ENCODE measurements around the gene CNGA3.

CNGA3 gene

GRCh38 chr2:98445177-98445682, 99.0 kb downstream of the CNGA3 start:
- peak; percentile 85 for DNase-seq

DNA sequence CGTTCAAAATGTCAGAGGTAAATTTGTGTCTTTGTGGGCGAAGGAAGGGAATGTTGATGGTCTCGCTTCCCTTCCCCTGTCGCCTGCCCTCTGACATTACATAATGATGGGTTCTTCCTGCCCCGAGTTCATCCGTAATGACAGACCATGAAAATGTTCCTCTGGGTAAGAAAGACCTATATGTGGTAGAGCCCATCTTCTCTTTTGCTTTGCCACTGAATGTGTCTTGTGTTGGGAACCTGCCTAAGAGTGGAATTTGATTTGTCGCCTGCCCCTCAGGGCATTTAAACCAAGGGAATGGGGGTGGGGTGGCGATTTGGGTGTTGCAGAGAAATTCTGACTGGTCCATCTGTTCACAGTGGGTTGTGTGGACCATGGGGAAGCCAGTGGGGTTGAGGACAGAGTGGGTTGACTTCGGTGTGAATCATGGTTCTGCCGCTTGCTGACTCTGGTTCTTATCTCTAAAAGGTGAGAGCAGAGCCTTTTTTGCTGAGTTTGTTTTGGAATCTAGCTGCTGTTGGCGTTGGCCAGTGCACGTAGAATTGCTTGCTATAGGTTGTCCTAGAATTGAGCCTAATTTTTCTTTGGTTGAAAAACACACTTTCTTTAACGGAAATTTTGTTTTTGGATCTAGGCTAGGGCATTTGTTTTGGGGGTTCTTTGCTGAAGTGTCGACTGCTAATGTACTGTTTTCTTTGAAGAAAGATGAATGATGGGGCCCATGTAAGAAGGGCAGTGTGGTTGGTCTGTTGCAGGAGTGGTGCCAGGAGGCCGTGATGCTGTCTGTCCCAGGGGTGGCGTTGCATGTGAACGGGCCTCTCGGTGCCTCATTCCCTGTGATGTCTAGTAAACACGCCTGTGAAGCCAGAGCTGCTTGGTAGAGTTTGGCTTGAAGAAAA, 99.7 kb downstream of the CNGA3 start:
- peak; percentile 61 for DNase-seq

- no peak for DNase-seq
Measured at GRCh38 chr2:98446850-98447249, 100.6 kb downstream of the CNGA3 start.

Data from DMS53 (cell line).